ENCODE data around the gene CIDEA.

- TF ChIP-seq CTCF (IDR thresholded peaks at IDR 0.05): no peak
- TF ChIP-seq POLR2A (IDR thresholded peaks at IDR 0.05): no peak
Observed at GRCh38 chr18:12312976-12313375, 58.8 kb downstream of the CIDEA start.

Measured in heart left ventricle (tissue), 13 donors.